Measurements from ENCODE around the gene COL24A1.

Gene COL24A1

GRCh38 chr1:86195281-86195680 is 38.7 kb upstream of the COL24A1 start:
- no peak for DNase-seq (ENCODE audit: extremely low spot score)
- no peak for TF ChIP-seq CTCF (IDR thresholded peaks at IDR 0.05; ENCODE audit: control extremely low read depth, extremely low read depth, low read depth, missing control alignments)
- POLR2A ChIA-PET: no interaction called here
- CTCF ChIA-PET: interaction anchor here (1.1 kb wide), 1 partner anchor 11 kb away, joined by 4 read pairs; no protein-coding TSS in a partner anchor

DNA sequence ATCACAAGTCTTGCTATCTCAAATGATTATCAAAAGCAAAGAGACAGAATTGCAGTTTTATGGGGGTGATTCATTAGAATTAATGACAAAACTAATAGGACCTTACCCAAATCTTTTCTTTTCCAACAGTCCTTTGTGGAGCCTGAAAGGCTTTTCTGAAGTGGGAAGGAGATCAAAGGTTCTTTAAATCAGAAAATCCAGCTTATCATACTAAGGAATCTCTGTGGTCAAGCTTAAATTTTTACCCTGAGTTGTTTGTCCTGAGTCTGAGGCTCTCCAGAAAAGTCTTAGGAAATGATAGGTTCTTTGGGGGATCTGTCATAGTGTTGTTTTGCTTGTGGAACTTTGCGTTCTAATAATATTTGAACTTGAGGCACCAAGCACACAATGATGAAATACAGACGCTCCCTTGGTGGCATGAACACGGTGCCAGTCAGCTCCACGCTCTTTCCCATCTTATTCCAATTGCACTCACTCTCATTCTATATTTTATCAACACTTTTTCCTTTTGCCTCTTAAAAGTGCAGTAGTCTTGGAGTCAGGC is 38.0 kb upstream of the COL24A1 start:
- CTCF ChIA-PET: interaction anchor here (1.1 to 2.1 kb wide), 2 partner anchors 10 to 12 kb away, joined by 4 to 5 read pairs; no protein-coding TSS in a partner anchor
- POLR2A ChIA-PET: no interaction called here
- TF ChIP-seq CTCF (IDR thresholded peaks at IDR 0.05; ENCODE audit: control extremely low read depth, extremely low read depth, low read depth, missing control alignments): no peak
- DNase-seq (ENCODE audit: extremely low spot score): no peak

- ChIA-PET CTCF (interaction anchor here (0.8 to 3.3 kb wide), 3 partner anchors 10 to 52 kb away, joined by 3 to 8 read pairs (median 5); no protein-coding TSS in a partner anchor), POLR2A (no interaction called here)
- DNase-seq (ENCODE audit: extremely low spot score): no peak
- no peak for TF ChIP-seq CTCF (IDR thresholded peaks at IDR 0.05; ENCODE audit: control extremely low read depth, extremely low read depth, low read depth, missing control alignments)
Observed at GRCh38 chr1:86192417-86192816, 35.8 kb upstream of the COL24A1 start.

DNA sequence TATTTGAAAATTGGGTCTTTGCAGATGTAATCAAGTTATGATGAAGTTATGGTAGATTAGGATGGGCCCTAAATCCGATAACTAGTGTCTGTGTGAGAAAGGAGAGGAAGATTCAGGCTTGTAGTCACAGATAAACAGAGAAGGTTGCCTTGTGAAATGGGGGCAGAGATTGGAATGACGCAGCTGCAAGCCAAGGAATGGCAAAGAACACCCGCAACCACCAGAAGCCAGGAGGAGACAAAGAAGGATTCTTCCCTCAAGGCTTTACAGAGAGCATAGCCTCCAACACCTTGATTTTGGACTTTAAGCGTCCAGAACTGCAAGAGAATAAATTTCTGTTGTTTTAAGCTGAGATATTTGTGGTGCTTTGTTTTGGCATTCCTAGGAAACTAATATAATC is 35.4 kb upstream of the COL24A1 start:
- CTCF ChIA-PET: interaction anchor here (0.8 to 3.3 kb wide), 2 partner anchors 13 to 52 kb away, joined by 3 to 8 read pairs; no protein-coding TSS in a partner anchor
- TF ChIP-seq CTCF (IDR thresholded peaks at IDR 0.05; ENCODE audit: control extremely low read depth, extremely low read depth, low read depth, missing control alignments): no peak
- no peak for DNase-seq (ENCODE audit: extremely low spot score)
- POLR2A ChIA-PET: no interaction called here

DNA sequence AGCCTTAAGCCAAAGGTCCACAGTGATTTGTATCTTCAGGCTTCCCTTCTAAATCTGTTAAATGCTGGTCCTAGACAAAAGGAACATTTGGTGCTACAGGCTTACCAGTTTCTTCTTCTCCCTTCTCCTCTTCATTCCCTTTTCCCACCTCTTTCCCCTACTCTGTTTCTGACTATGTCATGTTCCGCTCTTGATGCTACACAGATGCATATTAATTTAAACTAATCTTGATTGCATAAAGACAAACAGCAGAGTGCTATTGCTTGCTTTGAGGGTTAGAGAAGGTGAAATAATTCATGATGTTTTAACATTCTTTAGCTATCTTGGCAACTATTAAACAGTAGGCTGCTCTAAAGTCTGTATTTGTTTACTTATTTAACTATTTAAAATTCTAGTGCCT is 34.3 kb upstream of the COL24A1 start:
- ChIA-PET CTCF (interaction anchor here (3.3 kb wide), 1 partner anchor 12 kb away, joined by 8 read pairs; no protein-coding TSS in a partner anchor), POLR2A (no interaction called here)
- DNase-seq (ENCODE audit: extremely low spot score): no peak
- TF ChIP-seq CTCF (IDR thresholded peaks at IDR 0.05; ENCODE audit: control extremely low read depth, extremely low read depth, low read depth, missing control alignments): no peak

DNA sequence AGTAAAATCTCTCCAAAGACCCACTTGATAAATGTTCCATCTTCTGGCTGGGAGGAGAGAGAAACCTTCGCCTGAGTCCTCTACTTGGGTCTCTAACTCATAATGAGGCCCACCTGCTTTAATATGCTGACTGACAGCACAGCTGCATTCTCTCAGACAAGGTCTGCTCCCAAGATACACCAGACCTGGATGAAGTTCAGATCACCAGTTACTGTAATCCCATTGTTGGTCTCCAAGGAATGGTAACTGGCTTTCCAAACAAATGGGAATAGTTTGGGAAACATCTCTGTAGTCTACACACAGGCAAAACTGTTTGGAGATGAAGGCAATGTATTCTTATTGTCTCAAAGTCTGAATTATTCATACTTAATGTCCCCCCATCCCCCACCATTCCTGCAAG is 27.9 kb upstream of the COL24A1 start:
- DNase-seq (ENCODE audit: extremely low spot score): no peak
- ChIA-PET POLR2A (no interaction called here), CTCF (interaction anchor here (0.8 to 1.3 kb wide), 2 partner anchors 11 to 40 kb away, joined by 3 to 4 read pairs; no protein-coding TSS in a partner anchor)
- TF ChIP-seq CTCF (IDR thresholded peaks at IDR 0.05; ENCODE audit: control extremely low read depth, extremely low read depth, low read depth, missing control alignments): no peak

Data from GM10248 (cell line).